HepG2 (cell line): ENCODE measurements around the gene GMPPA. TPM values are rescaled to one million over a fixed set of nuclear protein-coding genes. Genes with fewer than 3 reads are reported as not detected.

ENCODE experiments used
- ATAC-seq: fragments of 200-7000 bp; cut with Tn5 transposase; 3 replicates; pipeline ENCODE4 v1.9.1; 2020; ENCODE audit warnings: mild to moderate bottlenecking, moderate library complexity
- BruUV-seq: library from RNA; stranded (reverse); fragments of 400-500 nt; replicated peaks from 2 replicates; lab custom pipeline; 2021; lab: Mats Ljungman, UMichigan
- CTCF ChIA-PET: fragments of 300-600 bp; formaldehyde crosslinking; extraction: SDS; loops from one replicate; lab custom pipeline; 2021; ENCODE audit warnings: low total read pairs, inconsistent platforms, low intra/inter-chr PET ratio; lab: Yijun Ruan, JAX
- POLR2A ChIA-PET: fragments of 350-600 bp; sonication (Branson Sonifier 250); formaldehyde crosslinking; loops from one replicate; lab custom pipeline; 2020; ENCODE audit warnings: antibody characterized with exemption, inconsistent platforms; lab: Yijun Ruan, JAX
- DNase-seq: peaks from one replicate; pipeline ENCODE4 v3.0.0-alpha.2; 2015; ENCODE audit warnings: low spot score
- FAIRE-seq: peaks from 3 replicates; lab custom pipeline; 2011; peaks lifted over from hg19 to GRCh38; lab: Jason Lieb, UNC
- H2AFZ ChIP-seq: one replicate; pipeline ENCODE4 v1.6.1; 2011; ENCODE audit warnings: low read length, inconsistent platforms
- H3K27ac ChIP-seq: fragments of 300-600 bp; 3 replicates; pipeline ENCODE4 v1.8.0; 2011; ENCODE audit warnings: mixed run types, mild to moderate bottlenecking, mixed read lengths, low read length, inconsistent platforms; ENCODE audit not compliant: insufficient read depth; ENCODE audit errors: extremely low read length
- H3K27me3 ChIP-seq, 2 experiments: fragments of 200-600 bp in 1 of 2; 2 replicates in 1 of 2; 3 replicates in 1 of 2; pipeline versions ENCODE4 v1.6.0 to v1.8.0; 2011; ENCODE audit warnings: low read length in 2 of 2, mild to moderate bottlenecking in 2 of 2, moderate library complexity in 2 of 2, inconsistent platforms in 1 of 2; ENCODE audit not compliant: insufficient read depth in 2 of 2, control insufficient read depth in 1 of 2
- H3K36me3 ChIP-seq, 2 experiments: fragments of 200-600 bp in 1 of 2; replicated peaks in 1 of 2; 2 replicates in 1 of 2; 3 replicates in 1 of 2; pipeline versions ENCODE4 v1.5.1 to v1.8.0; 2011; ENCODE audit warnings: low read length in 2 of 2, inconsistent platforms in 1 of 2; ENCODE audit not compliant: insufficient read depth in 2 of 2, control insufficient read depth in 1 of 2
- H3K4me1 ChIP-seq: 2 replicates; pipeline ENCODE4 v1.5.1; 2012; ENCODE audit warnings: low read length, inconsistent platforms; ENCODE audit not compliant: insufficient read depth
- H3K4me2 ChIP-seq: 2 replicates; pipeline ENCODE4 v1.6.0; 2011; ENCODE audit warnings: low read depth, low read length, inconsistent platforms
- H3K4me3 ChIP-seq, 3 experiments: fragments of 200-600 bp in 1 of 3; sonication (generic), shearing (Covaris generic) in 1 of 3; replicated peaks in 1 of 3; 2 replicates each; pipeline ENCODE4 v1.5.1; 2011 to 2016; ENCODE audit warnings: low read length in 3 of 3, inconsistent platforms in 2 of 3, low read depth in 2 of 3, mild to moderate bottlenecking in 2 of 3, control low read depth in 1 of 3, mixed read lengths in 1 of 3; ENCODE audit not compliant: insufficient read depth in 1 of 3
- H3K79me2 ChIP-seq: one replicate; pipeline ENCODE4 v1.6.1; 2011; ENCODE audit warnings: low read length, inconsistent platforms; ENCODE audit not compliant: insufficient read depth
- H3K9ac ChIP-seq: 2 replicates; pipeline ENCODE4 v1.6.0; 2011; ENCODE audit warnings: mild to moderate bottlenecking, low read depth, low read length, inconsistent platforms; ENCODE audit not compliant: insufficient read depth
- H3K9me3 ChIP-seq: 2 replicates; pipeline ENCODE4 v1.5.1; 2012; ENCODE audit warnings: mild to moderate bottlenecking, low read length
- H4K20me1 ChIP-seq: 2 replicates; pipeline ENCODE4 v1.6.0; 2011; ENCODE audit warnings: inconsistent platforms, mild to moderate bottlenecking, low read length, moderate library complexity; ENCODE audit not compliant: insufficient read depth
- CC2D1A ChIP-seq: sonication (generic); formaldehyde crosslinking; IDR thresholded peaks from 2 replicates; pipeline ENCODE4 v1.8.1; 2023; ENCODE audit warnings: mild to moderate bottlenecking, missing genetic modification reagents
- DPF2 ChIP-seq: sonication (generic); formaldehyde crosslinking; IDR thresholded peaks from 2 replicates; pipeline ENCODE4 v1.4.0; 2020; ENCODE audit warnings: mild to moderate bottlenecking, low read depth, missing genetic modification reagents, borderline replicate concordance
- KDM1A ChIP-seq: IDR thresholded peaks from 2 replicates; pipeline ENCODE4 v1.6.1; 2016; ENCODE audit warnings: missing compliant biosample characterization
- MIXL1 ChIP-seq: IDR thresholded peaks from 2 replicates; pipeline ENCODE4 v1.6.1; 2016
- NCOR1 ChIP-seq: fragments of 200-600 bp; sonication (generic); IDR thresholded peaks from 2 replicates; pipeline ENCODE4 v1.7.0; 2017; ENCODE audit warnings: antibody characterized with exemption, low read length, borderline replicate concordance
- NFYC ChIP-seq: IDR thresholded peaks from 2 replicates; pipeline ENCODE4 v1.6.1; 2016; ENCODE audit warnings: missing genetic modification reagents, missing compliant biosample characterization
- RELA ChIP-seq: sonication (generic); formaldehyde crosslinking; IDR thresholded peaks from 2 replicates; pipeline ENCODE4 v1.4.0; 2020; ENCODE audit warnings: missing genetic modification reagents
- SMC3 ChIP-seq: IDR thresholded peaks from 2 replicates; pipeline ENCODE4 v1.6.1; 2011; ENCODE audit warnings: low read length, improper control_type of control experiment
- STAT5B ChIP-seq: sonication (generic); formaldehyde crosslinking; IDR thresholded peaks from 2 replicates; pipeline ENCODE4 v1.4.0; 2020; ENCODE audit warnings: missing genetic modification reagents
- XRCC5 ChIP-seq: fragments of 200-400 bp; formaldehyde crosslinking; optimal IDR thresholded peaks from 2 replicates; pipeline ENCODE3; 2017; ENCODE audit warnings: mild to moderate bottlenecking, low read length
- ZBTB1 ChIP-seq: sonication (generic); formaldehyde crosslinking; IDR thresholded peaks from 2 replicates; pipeline ENCODE4 v1.4.0; 2020; ENCODE audit warnings: missing genetic modification reagents, borderline replicate concordance
- ZFP36L1 ChIP-seq: sonication (generic); formaldehyde crosslinking; IDR thresholded peaks from 2 replicates; pipeline ENCODE4 v1.8.0; 2022; ENCODE audit warnings: mild to moderate bottlenecking, missing genetic modification reagents, moderate library complexity
- ZMYM4 ChIP-seq: sonication (generic); formaldehyde crosslinking; IDR thresholded peaks from 2 replicates; pipeline ENCODE4 v1.8.1; 2023; ENCODE audit warnings: mild to moderate bottlenecking, missing genetic modification reagents
- ZNF354B ChIP-seq: sonication (generic); formaldehyde crosslinking; IDR thresholded peaks from 2 replicates; pipeline ENCODE4 v1.8.0; 2022; ENCODE audit warnings: mild to moderate bottlenecking, missing genetic modification reagents
- ZNF496 ChIP-seq: sonication (generic); formaldehyde crosslinking; IDR thresholded peaks from 2 replicates; pipeline ENCODE4 v1.8.1; 2023; ENCODE audit warnings: mild to moderate bottlenecking, moderate library complexity, missing genetic modification reagents; ENCODE audit not compliant: insufficient replicate concordance
- ZNF557 ChIP-seq: sonication (generic); formaldehyde crosslinking; IDR thresholded peaks from 2 replicates; pipeline ENCODE4 v1.4.0; 2020; ENCODE audit warnings: missing genetic modification reagents
- ZNF737 ChIP-seq: sonication (generic); formaldehyde crosslinking; IDR thresholded peaks from 2 replicates; pipeline ENCODE4 v1.5.0; 2020; ENCODE audit warnings: missing genetic modification reagents, mild to moderate bottlenecking, borderline replicate concordance
- ZNF775 ChIP-seq: sonication (generic); formaldehyde crosslinking; IDR thresholded peaks from 2 replicates; pipeline ENCODE4 v1.4.0; 2020; ENCODE audit warnings: missing genetic modification reagents, mild to moderate bottlenecking, moderate library complexity, borderline replicate concordance
- WGBS: methylation state at CpG from one replicate; pipeline ENCODE4 v1.1.6; 2017; ENCODE audit warnings: low lambda C conversion rate; 5-methylcytosine and 5-hydroxymethylcytosine counted together
- in situ Hi-C: cut with HindIII; loops from 2 replicates; pipeline ENCODE4 v1.10.0; 2017; ENCODE audit warnings: low pct_unique_long_range_greater_than_20kb; ENCODE audit not compliant: extremely low pct_ligation_motif_present
- intact Hi-C: fragments of 100-400 bp; cut with micrococcal nuclease; formaldehyde crosslinking; loops from one replicate; pipeline ENCODE4 v1.10.0; 2022; ENCODE audit not compliant: unreplicated experiment
- polyA plus RNA-seq, 8 experiments: library from polyadenylated mRNA; depleted of rRNA in 3 of 8; stranded (reverse) in 7 of 8; unstranded in 1 of 8; fragments of >200 nt; fragmentation: Illumina TruSeq in 4 of 8; extraction: Trizol in 4 of 8; gene quantifications; 2 replicates each; pipeline versions ENCODE4 v1.2.1 to v1.2.3, GENCODE V29; 2011 to 2016; ENCODE audit warnings: low read depth in 4 of 8, missing spikeins in 1 of 8, mixed read lengths in 1 of 8; ENCODE audit not compliant: insufficient read depth in 1 of 8
- total RNA-seq, 5 experiments: library from RNA; depleted of rRNA; stranded (reverse); fragments of >200 nt; fragmentation: Illumina TruSeq; extraction: Trizol; gene quantifications; 2 replicates each; pipeline ENCODE4 v1.2.3, GENCODE V29; 2016; ENCODE audit warnings: low read depth in 1 of 5
- TF ChIP-seq, protein P1 (sequence below): sonication (generic); formaldehyde crosslinking; IDR thresholded peaks from 2 replicates; pipeline ENCODE4 v1.4.0; 2020; ENCODE audit warnings: mild to moderate bottlenecking, missing genetic modification reagents
- TF ChIP-seq, protein P2 (sequence below): sonication (generic); formaldehyde crosslinking; IDR thresholded peaks from 2 replicates; pipeline ENCODE4 v1.5.0; 2020; ENCODE audit warnings: mild to moderate bottlenecking, missing genetic modification reagents, moderate library complexity

GMPPA gene
- total and polyA plus RNA-seq, 2 of the 13 experiments (the other 11 are each of a cell fraction or from before 2014, with no cell fraction given) = 81.1 to 106 TPM

DNA sequence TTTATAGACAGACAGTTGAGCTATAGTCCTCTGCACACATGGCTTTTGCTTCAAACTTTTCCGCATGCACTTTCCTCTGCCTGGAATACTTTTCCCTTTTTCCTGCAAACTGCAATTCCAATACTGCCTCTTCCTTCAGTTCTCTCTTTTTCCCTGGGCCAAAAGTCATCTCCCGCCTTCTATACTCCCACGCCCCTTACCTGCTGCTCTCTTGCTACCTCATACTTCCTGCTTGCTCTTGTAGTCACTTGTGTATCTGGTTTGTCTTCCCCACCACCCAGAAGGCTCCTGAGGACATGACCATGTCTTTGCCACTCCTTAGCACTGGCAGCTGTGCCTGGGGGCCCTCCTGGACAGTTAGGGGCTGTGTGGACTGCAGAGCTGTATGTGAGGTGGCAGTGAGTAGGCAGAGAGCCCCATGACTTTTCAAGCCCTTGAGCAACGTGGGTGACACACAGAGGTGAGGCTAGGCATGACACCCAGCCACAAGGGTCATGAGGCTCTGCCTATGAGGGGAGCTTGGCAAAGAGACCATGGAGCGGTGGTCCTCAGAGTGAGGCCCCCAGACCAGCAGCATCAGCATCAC, 40.8 kb upstream of the GMPPA start:
- H3K4me1 ChIP-seq = peaks cover 10% of the 10 kb centered on the region; the same call in 1 of the 2 replicates
- ATAC-seq (peak; percentile 76), FAIRE-seq (peak; percentile 36), DNase-seq (no peak)
- peaks cover 8 to 83% of the 10 kb centered on the region in 2 experiments for H3K27me3 ChIP-seq
- BruUV-seq = no TSS peak
- H4K20me1 ChIP-seq = no peaks in the 10 kb centered on the region; the same call in 1 of the 2 replicates
- H3K9ac ChIP-seq = no peak overlapping the region
- no peak overlapping the region for H2AFZ ChIP-seq
- intact Hi-C loops = loop anchor here (2.0 kb wide), 2 partner anchors 27 to 55 kb away; no protein-coding TSS in a partner anchor
- H3K36me3 ChIP-seq = no peaks in the 10 kb centered on the region
- in situ Hi-C loops = no loop called here
- ChIA-PET POLR2A (interaction anchor here (1.2 kb wide), 1 partner anchor 11 kb away, joined by 3 read pairs; no protein-coding TSS in a partner anchor), CTCF (no interaction called here)
- no peak overlapping the region for H3K4me3 ChIP-seq
- WGBS = 36% methylated on average over 5 of the region's 5 CpGs
- no peaks in the 10 kb centered on the region for H3K79me2 ChIP-seq
- H3K27ac ChIP-seq = no peak overlapping the region
- no peaks in the 10 kb centered on the region for H3K9me3 ChIP-seq
- no peak overlapping the region for H3K4me2 ChIP-seq
- TF ChIP-seq NCOR1 = no peak
- no peak for TF ChIP-seq ZNF775
- no peak for TF ChIP-seq CC2D1A (CRISPR knock-in tag)
- TF ChIP-seq RELA (CRISPR knock-in tag) = no peak
- no peak for TF ChIP-seq KDM1A (CRISPR knock-in tag)
- 0 out of 2 replicates have a peak, but pooled peaks have one; percentile 10 for TF ChIP-seq SMC3
- no peak for TF ChIP-seq ZFP36L1 (CRISPR knock-in tag)
- no peak for TF ChIP-seq NFYC (CRISPR knock-in tag)
- TF ChIP-seq MIXL1 = no peak
- no peak for TF ChIP-seq ZMYM4
- TF ChIP-seq, protein P1, sequence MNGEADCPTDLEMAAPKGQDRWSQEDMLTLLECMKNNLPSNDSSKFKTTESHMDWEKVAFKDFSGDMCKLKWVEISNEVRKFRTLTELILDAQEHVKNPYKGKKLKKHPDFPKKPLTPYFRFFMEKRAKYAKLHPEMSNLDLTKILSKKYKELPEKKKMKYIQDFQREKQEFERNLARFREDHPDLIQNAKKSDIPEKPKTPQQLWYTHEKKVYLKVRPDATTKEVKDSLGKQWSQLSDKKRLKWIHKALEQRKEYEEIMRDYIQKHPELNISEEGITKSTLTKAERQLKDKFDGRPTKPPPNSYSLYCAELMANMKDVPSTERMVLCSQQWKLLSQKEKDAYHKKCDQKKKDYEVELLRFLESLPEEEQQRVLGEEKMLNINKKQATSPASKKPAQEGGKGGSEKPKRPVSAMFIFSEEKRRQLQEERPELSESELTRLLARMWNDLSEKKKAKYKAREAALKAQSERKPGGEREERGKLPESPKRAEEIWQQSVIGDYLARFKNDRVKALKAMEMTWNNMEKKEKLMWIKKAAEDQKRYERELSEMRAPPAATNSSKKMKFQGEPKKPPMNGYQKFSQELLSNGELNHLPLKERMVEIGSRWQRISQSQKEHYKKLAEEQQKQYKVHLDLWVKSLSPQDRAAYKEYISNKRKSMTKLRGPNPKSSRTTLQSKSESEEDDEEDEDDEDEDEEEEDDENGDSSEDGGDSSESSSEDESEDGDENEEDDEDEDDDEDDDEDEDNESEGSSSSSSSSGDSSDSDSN = no peak
- no peak for TF ChIP-seq ZNF354B (CRISPR knock-in tag)
- no peak for TF ChIP-seq STAT5B
- peak; percentile 38 for TF ChIP-seq XRCC5
- no peak for TF ChIP-seq ZBTB1 (CRISPR knock-in tag)
- no peak for TF ChIP-seq ZNF737 (CRISPR knock-in tag)
- TF ChIP-seq, protein P2, sequence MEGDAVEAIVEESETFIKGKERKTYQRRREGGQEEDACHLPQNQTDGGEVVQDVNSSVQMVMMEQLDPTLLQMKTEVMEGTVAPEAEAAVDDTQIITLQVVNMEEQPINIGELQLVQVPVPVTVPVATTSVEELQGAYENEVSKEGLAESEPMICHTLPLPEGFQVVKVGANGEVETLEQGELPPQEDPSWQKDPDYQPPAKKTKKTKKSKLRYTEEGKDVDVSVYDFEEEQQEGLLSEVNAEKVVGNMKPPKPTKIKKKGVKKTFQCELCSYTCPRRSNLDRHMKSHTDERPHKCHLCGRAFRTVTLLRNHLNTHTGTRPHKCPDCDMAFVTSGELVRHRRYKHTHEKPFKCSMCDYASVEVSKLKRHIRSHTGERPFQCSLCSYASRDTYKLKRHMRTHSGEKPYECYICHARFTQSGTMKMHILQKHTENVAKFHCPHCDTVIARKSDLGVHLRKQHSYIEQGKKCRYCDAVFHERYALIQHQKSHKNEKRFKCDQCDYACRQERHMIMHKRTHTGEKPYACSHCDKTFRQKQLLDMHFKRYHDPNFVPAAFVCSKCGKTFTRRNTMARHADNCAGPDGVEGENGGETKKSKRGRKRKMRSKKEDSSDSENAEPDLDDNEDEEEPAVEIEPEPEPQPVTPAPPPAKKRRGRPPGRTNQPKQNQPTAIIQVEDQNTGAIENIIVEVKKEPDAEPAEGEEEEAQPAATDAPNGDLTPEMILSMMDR (CRISPR knock-in tag) = peak; percentile 51
- no peak for TF ChIP-seq ZNF557
- TF ChIP-seq ZNF496 = no peak
- no peak for TF ChIP-seq DPF2 (CRISPR knock-in tag)
